HG03280 (cell line): ENCODE data around the gene NTSR2.
"Not testable (repeated sequence)": the region's sequence is repeated elsewhere in the genome, so short reads cannot be mapped to it uniquely, and the experiment has no call there.

Experiments
- ATAC-seq: cut with Tn5 transposase; IDR thresholded peaks from one replicate; pipeline ENCODE4 v1.9.1; 2021; ENCODE audit warnings: mild to moderate bottlenecking, moderate library complexity; ENCODE audit not compliant: unreplicated experiment

The NTSR2 gene

DNA sequence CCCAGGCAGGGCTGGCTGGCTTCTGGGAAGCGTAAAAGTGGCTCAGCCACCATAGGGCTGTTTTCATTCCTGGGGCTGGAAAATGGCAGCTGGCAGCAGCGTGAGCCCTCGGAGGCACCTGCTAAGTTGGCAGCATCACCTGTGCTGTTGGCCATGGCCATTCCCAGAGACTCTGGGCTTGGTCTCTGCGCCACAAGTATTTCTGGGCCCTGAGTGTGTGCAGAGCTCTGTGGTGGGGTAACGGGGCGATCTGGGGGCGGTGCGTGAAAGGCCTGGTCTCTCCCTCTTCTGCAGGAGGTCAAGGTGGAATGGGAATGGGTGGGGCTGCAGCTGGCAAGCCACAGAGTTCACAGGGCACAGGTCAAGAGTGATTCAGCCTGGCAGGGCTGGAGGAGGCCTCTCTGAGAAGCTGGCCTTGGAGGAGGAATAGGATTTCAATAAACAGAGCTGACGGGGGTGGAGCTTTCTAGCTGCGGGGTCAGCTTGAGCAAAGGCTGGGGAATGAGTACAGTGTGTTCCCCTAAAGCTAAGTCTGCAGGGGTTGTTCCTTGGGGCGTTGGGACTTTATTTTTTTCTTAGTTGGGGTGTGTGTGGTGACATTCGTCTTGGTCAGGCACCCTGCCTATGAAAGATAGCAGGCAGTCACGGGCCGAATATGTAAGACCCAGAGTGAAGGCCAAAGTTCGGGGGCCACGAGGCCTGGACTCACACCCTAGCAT lies 10.3 kb upstream of the NTSR2 start:
- no peak for ATAC-seq

DNA sequence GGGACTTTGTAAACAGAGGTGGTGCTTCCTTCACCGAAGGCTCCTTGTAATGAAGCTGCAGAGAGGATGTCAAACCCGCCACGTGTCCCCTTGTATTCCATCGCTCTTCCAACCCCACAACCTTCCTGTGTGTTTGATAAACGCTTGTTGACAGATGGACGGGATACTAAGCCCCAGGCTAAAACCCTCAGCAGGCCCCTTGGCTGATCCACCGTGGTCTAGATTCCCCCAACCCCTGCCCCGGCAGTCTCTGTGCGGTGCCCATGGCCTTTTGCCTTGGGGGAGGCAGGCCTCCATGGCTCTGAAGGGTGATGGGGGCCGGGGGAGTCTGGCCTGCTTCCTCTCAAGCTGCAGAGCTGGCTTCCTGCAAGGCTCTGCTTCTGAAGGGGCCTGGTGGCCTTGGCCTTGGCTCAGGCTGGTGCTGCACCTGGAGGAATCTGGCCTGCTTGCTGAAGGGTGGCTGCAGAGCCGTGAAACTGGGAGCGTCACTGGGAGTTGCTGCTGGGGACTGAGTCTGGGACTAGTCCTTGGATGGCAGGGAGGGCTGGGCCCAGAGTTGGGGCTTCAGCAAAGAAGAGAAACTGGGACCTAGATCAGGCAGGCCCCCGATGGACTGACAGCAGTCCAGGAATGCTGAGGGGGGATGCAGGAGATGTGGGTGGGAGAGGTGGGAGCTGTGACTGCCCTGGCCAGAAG lies 9.6 kb upstream of the NTSR2 start:
- no peak for ATAC-seq

- no peak for ATAC-seq
Observed at GRCh38 chr2:11679016-11679415, 9.0 kb upstream of the NTSR2 start.

DNA sequence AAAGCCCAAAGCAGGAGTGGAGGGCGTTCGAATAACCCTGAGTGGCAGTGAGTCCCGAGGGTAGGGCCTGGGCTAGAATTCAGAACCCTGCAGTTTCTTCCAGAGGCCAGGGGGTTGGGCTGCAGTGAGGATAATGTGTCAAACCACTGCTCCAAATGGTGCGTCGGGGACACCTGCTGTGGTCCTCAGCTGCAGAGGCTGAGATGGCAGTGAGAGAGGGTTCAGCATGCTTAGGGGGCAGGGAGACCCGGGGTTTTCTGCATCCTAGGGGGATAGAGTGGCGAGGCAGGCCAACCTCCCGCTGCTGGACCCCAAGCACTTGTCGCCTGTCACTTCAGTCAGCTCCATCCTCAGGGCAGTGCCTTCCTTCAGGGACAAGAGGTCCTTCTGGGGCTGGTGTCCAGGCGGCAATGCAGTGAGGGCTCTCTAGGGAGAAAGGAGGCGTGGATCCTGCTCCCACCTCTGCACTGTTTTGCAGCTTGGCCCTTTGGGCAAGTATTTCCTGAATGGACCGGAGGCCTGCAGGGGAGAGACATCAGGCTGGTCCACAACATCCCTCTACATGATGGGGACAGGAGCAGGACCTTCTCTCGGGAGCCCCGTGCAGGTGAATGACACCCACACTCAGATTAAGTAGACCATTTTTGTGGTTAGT lies 8.4 kb upstream of the NTSR2 start:
- ATAC-seq: no peak

DNA sequence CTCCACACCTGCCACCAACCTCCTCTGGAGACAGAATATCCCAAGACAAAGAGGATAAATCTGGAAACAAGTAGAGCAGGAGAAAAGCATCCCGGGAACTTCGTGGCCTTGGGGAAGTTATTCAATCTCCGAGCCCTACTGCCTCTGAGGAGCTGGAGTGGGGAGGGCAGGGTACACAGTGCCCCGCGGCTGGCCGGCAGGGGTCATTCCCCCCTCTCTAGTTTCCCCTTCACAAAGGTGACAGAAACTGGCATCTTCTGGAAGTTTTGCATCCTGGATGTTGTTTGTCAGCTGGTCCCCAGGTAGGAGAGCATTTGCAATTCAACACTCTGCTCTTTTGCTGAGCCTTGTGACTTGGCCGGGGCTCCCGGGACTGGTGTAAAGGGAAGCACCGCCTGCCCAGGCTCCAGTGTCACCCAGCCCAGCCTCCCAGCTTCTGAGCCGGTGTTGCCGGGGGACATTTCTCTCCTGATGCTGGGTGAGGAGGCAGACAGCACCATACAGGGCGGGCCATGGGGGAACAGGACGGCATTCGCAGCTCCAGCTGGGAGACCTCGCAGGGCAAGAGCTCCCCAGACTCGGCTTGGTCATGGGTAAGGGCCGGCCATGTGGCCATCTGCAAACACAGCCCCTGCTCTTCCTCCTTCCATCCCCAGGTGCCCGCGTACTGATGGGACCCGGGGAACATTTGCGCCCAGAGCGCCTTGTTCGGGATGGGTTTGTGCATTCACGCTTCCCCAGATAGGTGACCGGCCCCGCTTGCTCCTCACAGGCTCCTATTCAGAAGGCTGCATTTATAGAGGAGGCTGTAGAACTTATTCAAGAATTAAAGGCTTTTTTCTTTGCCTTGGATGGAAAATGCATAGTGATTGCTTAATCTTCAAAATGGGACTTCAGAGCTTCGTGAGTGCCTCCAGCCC lies 7.4 kb upstream of the NTSR2 start:
- ATAC-seq: no peak

- ATAC-seq: no peak
Observed at GRCh38 chr2:11676640-11677039, 6.6 kb upstream of the NTSR2 start.

- no peak for ATAC-seq
Observed at GRCh38 chr2:11675423-11676112, 5.6 kb upstream of the NTSR2 start.

DNA sequence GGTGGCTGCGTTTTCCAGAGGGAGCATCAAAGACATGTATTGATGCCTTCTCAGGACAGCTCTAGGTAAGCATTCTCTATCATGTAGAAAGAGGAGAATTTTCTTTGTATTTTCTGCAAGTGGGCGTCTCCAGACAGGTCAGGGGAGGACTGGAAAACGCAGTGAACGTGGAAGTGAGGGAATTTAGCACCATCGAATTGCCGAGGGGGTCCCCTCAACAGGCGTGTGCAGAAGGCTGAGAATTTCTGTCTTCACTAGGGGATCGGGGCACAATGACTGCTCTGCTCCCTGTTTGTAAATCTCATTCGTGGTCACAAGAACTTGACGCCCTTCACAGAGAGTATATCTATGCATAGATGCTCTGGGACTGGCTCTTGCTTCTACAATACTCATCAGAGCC lies 5.0 kb upstream of the NTSR2 start:
- ATAC-seq: no peak

GRCh38 chr2:11672407-11672806 lies 2.4 kb upstream of the NTSR2 start:
- no peak for ATAC-seq

GRCh38 chr2:11667866-11668637 lies 1.9 kb downstream of the NTSR2 start:
- ATAC-seq: no peak

DNA sequence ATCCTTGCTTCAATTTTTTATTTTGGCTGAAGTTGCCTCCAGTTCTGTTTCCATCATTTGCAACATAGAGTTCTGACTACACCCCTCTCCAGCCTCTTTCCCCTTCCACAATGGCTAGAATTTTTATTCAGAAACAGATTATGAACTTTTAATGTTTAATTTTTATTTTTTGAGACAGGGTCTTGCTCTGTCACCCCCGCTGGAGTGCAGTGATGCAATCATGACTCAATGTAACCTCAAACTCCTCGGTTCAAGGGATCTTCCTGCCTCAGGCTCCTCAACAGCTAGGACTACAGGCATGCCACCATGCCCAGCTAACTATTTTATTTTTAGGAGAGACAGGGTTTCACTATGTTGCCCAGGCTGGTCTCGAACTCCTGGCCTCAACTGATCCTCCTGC lies 2.8 kb downstream of the NTSR2 start:
- ATAC-seq: no peak

GRCh38 chr2:11665510-11666362 lies 4.3 kb downstream of the NTSR2 start:
- ATAC-seq: no peak

GRCh38 chr2:11665028-11665427 lies 5.0 kb downstream of the NTSR2 start:
- no peak for ATAC-seq

DNA sequence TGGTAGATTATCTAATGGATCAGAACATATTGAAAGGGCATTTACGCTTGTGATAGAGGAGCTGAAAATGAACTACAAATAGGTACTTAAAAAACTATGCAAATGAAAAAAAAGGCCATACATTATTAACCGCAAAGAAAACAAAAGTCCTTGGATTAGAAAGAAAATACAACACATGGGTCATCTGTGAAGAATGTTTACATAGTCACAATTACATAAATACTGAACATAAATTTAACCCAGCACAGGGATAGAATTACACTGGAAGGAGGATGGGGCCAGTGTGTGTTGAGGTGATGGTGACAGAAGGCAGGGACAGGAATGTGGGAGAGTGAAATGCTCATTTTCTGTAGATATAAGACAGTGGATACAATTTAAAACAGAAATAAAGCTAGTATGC lies 6.6 kb downstream of the NTSR2 start:
- no peak for ATAC-seq

GRCh38 chr2:11662882-11663281 lies 7.1 kb downstream of the NTSR2 start:
- ATAC-seq: no peak

GRCh38 chr2:11661891-11662435 lies 8.0 kb downstream of the NTSR2 start:
- ATAC-seq: no peak

DNA sequence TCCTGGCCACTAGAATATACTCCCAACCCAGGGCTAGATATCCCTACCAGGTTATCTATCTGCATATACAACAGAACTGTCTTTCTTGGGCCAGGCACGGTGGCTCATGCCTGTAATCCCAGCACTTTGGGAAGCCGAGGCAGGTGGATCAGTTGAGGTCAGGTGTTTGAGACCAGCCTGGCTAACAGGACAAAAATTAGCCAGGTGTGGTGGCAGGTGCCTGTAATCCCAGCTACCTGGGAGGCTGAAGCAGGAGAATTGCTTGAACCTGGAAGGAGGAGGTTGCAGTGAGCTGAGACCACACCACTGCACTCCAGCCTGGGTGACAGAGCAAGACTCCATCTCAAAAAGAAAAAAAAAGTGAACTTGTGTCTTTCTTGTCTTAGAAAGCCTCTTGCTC lies 9.6 kb downstream of the NTSR2 start:
- not testable (repeated sequence) for ATAC-seq

DNA sequence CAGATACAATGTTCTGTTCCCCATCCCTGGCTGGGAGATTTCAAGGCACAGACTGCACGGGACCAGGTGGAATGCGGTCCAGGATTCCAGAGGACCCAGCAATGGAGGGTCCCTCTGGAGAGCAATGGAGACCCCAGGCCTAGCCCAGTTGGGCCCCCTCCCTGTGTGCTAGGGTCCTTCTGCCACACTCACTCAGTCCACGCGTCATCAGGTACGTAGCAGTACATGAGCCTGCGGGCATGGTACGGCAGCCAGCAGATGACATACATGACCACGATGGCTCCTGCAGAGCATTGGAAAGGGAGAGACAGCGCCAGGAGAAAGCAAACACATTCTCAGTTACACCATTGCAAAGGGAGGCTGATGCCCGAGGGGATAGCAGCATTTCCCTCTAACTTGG lies 10.1 kb downstream of the NTSR2 start:
- no peak for ATAC-seq

- no peak for ATAC-seq
Observed at GRCh38 chr2:11659115-11659475, 10.9 kb downstream of the NTSR2 start.
